ENCODE data around the gene GNGT2.

The GNGT2 gene

GRCh38 chr17:49191917-49192741 is 18.2 kb downstream of the GNGT2 start:
- H3K9ac ChIP-seq (ENCODE audit: low read depth, low read length) = peak overlapping the region; percentile 95
- no peaks in the 10 kb centered on the region for H3K36me3 ChIP-seq (ENCODE audit: insufficient read depth, low read length)
- H3K4me2 ChIP-seq (ENCODE audit: insufficient read depth, low read length) = peak overlapping the region; percentile 68
- H3K27ac ChIP-seq (ENCODE audit: low read length) = peak overlapping the region; percentile 96
- H4K20me1 ChIP-seq (ENCODE audit: insufficient read depth, low read length) = no peaks in the 10 kb centered on the region
- H3K9me3 ChIP-seq (ENCODE audit: insufficient read depth, low read length, severe bottlenecking) = no peaks in the 10 kb centered on the region
- peaks cover 24% of the 10 kb centered on the region for H3K4me1 ChIP-seq (ENCODE audit: insufficient read depth, low read length)
- peak overlapping the region; percentile 42 to 70 for H3K4me3 ChIP-seq (ENCODE audit: low read depth in 1 of 2, low read length in 2 of 2)
- peak overlapping the region; percentile 88 for H2AFZ ChIP-seq (ENCODE audit: low read depth, low read length)
- no peaks in the 10 kb centered on the region for H3K79me2 ChIP-seq (ENCODE audit: insufficient read depth, low read length)
- no peak for TF ChIP-seq EZH2 (IDR thresholded peaks at IDR 0.05; ENCODE audit: borderline replicate concordance, low read depth, low read length, severe bottlenecking)
- TF ChIP-seq CTCF (IDR thresholded peaks at IDR 0.05; ENCODE audit: borderline replicate concordance, extremely low read depth, low read length, poor library complexity, severe bottlenecking) = peak; percentile 58
- peak; percentile 88 for DNase-seq
- no peaks in the 10 kb centered on the region for H3K27me3 ChIP-seq (ENCODE audit: insufficient read depth, low read length, poor library complexity)
- ATAC-seq (ENCODE audit: insufficient read depth, low read depth) = peak; percentile 52

GRCh38 chr17:49191409-49191916 is 18.9 kb downstream of the GNGT2 start:
- Histone ChIP-seq H3K4me3 (ENCODE audit: low read depth in 1 of 2, low read length in 2 of 2) (peak overlapping the region; percentile 42 to 70), H3K4me2 (ENCODE audit: insufficient read depth, low read length) (peak overlapping the region; percentile 68), H2AFZ (ENCODE audit: low read depth, low read length) (peak overlapping the region; percentile 88), H3K79me2 (ENCODE audit: insufficient read depth, low read length) (no peaks in the 10 kb centered on the region), H3K27me3 (ENCODE audit: insufficient read depth, low read length, poor library complexity) (no peaks in the 10 kb centered on the region), H3K27ac (ENCODE audit: low read length) (peak overlapping the region; percentile 96), H3K9ac (ENCODE audit: low read depth, low read length) (peak overlapping the region; percentile 95), H3K9me3 (ENCODE audit: insufficient read depth, low read length, severe bottlenecking) (no peaks in the 10 kb centered on the region), H4K20me1 (ENCODE audit: insufficient read depth, low read length) (no peaks in the 10 kb centered on the region), H3K36me3 (ENCODE audit: insufficient read depth, low read length) (no peaks in the 10 kb centered on the region), H3K4me1 (ENCODE audit: insufficient read depth, low read length) (peaks cover 24% of the 10 kb centered on the region)
- ATAC-seq (ENCODE audit: insufficient read depth, low read depth) (no peak; the same call in 2 of the 3 replicates), DNase-seq (no peak)
- no peak for TF ChIP-seq CTCF (IDR thresholded peaks at IDR 0.05; ENCODE audit: borderline replicate concordance, extremely low read depth, low read length, poor library complexity, severe bottlenecking)
- no peak for TF ChIP-seq EZH2 (IDR thresholded peaks at IDR 0.05; ENCODE audit: borderline replicate concordance, low read depth, low read length, severe bottlenecking)

GRCh38 chr17:49190932-49191331 is 19.4 kb downstream of the GNGT2 start:
- peak overlapping the region; percentile 54; the same call in 1 of the 2 replicates for H2AFZ ChIP-seq (ENCODE audit: low read depth, low read length)
- no peaks in the 10 kb centered on the region for H4K20me1 ChIP-seq (ENCODE audit: insufficient read depth, low read length)
- peak overlapping the region; percentile 51; the same call in 1 of the 2 replicates for H3K27ac ChIP-seq (ENCODE audit: low read length)
- peak overlapping the region; percentile 68; the same call in 1 of the 2 replicates for H3K4me2 ChIP-seq (ENCODE audit: insufficient read depth, low read length)
- no peaks in the 10 kb centered on the region for H3K36me3 ChIP-seq (ENCODE audit: insufficient read depth, low read length)
- H3K79me2 ChIP-seq (ENCODE audit: insufficient read depth, low read length) = no peaks in the 10 kb centered on the region
- H3K9me3 ChIP-seq (ENCODE audit: insufficient read depth, low read length, severe bottlenecking) = no peaks in the 10 kb centered on the region
- H3K9ac ChIP-seq (ENCODE audit: low read depth, low read length) = peak overlapping the region; percentile 95; the same call in 1 of the 2 replicates
- H3K27me3 ChIP-seq (ENCODE audit: insufficient read depth, low read length, poor library complexity) = no peaks in the 10 kb centered on the region
- H3K4me1 ChIP-seq (ENCODE audit: insufficient read depth, low read length) = peaks cover 24% of the 10 kb centered on the region
- DNase-seq (peak; percentile 30), ATAC-seq (ENCODE audit: insufficient read depth, low read depth) (no peak)
- peak overlapping the region in 1 of 2 experiments; percentile 28; a peak in 2 of 4 replicates for H3K4me3 ChIP-seq (ENCODE audit: low read depth in 1 of 2, low read length in 2 of 2)
- TF ChIP-seq CTCF (IDR thresholded peaks at IDR 0.05; ENCODE audit: borderline replicate concordance, extremely low read depth, low read length, poor library complexity, severe bottlenecking) (no peak), EZH2 (IDR thresholded peaks at IDR 0.05; ENCODE audit: borderline replicate concordance, low read depth, low read length, severe bottlenecking) (no peak)
